ENCODE results near the gene LRRC49. TPM values are rescaled to one million over a fixed set of nuclear protein-coding genes. Genes with fewer than 3 reads are reported as not detected.
A peak's percentile ranks its signal among the peaks of the same experiment; 100 is the strongest.

The LRRC49 gene
- total RNA-seq, 1 donor, result 14.2 TPM

DNA sequence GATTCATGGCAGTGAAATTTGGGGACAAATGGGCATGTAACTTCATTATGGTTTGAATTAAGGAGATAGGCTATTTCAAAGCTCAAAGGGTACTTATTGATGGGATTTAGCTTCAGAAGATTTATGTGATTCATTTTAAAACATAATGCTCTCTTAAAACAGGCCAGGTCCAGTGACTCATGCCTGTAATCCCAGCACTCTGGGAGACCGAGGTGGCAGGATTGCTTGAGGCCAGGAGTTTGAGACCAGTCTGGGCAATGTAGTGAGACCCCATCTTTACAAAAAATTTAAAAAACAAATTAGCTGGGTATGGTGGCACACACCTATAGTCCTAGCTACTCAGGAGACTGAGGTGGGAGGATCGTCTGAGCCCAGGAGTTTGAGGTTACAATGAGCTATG is 11.8 kb upstream of the LRRC49 start:
- no peak overlapping the region for H3K4me3 ChIP-seq (ENCODE audit: low read depth, low read length)
- TF ChIP-seq, protein P1, sequence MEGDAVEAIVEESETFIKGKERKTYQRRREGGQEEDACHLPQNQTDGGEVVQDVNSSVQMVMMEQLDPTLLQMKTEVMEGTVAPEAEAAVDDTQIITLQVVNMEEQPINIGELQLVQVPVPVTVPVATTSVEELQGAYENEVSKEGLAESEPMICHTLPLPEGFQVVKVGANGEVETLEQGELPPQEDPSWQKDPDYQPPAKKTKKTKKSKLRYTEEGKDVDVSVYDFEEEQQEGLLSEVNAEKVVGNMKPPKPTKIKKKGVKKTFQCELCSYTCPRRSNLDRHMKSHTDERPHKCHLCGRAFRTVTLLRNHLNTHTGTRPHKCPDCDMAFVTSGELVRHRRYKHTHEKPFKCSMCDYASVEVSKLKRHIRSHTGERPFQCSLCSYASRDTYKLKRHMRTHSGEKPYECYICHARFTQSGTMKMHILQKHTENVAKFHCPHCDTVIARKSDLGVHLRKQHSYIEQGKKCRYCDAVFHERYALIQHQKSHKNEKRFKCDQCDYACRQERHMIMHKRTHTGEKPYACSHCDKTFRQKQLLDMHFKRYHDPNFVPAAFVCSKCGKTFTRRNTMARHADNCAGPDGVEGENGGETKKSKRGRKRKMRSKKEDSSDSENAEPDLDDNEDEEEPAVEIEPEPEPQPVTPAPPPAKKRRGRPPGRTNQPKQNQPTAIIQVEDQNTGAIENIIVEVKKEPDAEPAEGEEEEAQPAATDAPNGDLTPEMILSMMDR (IDR thresholded peaks at IDR 0.05; ENCODE audit: insufficient read depth, low read depth, low read length), result no peak
- DNase-seq (ENCODE audit: low read depth), result no peak

DNA sequence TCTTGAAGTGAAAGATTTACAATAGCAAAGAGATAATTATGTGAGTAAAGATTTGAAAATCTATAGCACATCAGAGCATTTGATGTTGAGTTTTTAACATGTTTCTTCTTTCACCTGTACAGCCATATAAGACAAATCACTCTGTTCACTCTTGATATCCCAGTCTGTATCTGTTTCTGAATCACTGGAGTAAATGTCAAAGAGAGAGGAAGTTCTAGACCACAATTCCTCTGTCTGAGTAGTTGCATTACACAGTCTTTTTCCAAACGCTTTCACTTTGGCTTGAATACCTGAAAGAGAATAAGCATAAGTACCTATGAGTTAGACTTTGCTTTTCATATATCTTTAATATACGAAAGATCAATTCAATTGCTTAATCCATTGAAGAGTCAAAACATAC is 10.3 kb upstream of the LRRC49 start:
- no peak for DNase-seq (ENCODE audit: low read depth)
- TF ChIP-seq, protein P1 (IDR thresholded peaks at IDR 0.05; ENCODE audit: insufficient read depth, low read depth, low read length), result no peak
- no peak overlapping the region for H3K4me3 ChIP-seq (ENCODE audit: low read depth, low read length)

DNA sequence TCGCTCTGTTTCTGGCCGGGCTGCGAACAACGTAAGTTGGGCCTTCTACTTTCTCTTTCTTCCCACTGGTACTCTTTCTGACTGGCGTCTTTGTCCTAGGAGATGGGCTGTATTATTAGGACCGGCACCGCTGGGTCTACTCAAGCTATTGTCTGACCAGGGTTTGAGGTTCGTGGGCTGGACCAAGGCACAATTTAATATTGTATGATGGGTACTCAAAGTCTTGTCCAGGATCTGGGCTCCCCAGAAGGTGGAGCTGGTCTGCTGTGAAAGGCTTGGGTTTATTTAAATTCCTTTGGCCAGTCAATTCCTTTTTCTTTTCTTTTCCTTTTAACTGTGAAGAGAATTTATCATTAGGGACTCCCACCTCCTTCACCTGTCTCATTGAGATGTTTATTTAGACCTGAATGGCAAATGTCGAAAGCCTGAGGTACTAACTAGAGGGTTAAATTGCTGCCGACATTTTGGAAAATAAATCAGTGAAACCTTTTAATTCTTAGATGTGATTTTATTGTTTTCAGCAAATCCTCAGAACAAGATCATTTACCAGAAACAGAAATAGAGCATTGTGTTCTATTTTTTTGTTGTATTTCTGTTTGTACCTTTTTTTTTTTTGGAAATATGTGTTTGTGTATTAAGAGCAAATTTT is 410 bp downstream of the LRRC49 start:
- DNase-seq (ENCODE audit: low read depth), result peak; percentile 68
- H3K4me3 ChIP-seq (ENCODE audit: low read depth, low read length), result peak overlapping the region; percentile 89
- TF ChIP-seq, protein P1 (IDR thresholded peaks at IDR 0.05; ENCODE audit: insufficient read depth, low read depth, low read length), result peak; percentile 56

DNA sequence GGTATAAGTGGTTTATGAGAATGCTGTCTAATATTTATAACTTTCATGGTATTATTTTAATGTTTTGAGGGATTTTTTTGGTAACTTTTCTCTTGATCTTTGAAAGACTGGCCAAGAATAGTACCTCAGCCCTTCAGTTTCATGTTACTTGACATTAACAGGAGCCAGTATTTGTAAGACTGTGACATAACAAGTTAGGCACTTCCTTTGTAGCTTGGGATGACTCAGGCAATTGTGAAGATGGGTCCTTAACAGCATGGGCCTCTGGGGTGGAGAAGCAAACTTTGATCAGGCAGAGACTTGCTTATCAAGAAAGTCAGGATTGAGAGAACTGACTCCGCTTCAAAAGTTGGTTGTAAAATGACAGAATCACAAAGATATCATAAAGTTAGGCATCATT is 9.5 kb downstream of the LRRC49 start:
- H3K4me3 ChIP-seq (ENCODE audit: low read depth, low read length), result no peak overlapping the region
- TF ChIP-seq, protein P1 (IDR thresholded peaks at IDR 0.05; ENCODE audit: insufficient read depth, low read depth, low read length), result no peak
- peak; percentile 76 for DNase-seq (ENCODE audit: low read depth)

GRCh38 chr15:70906842-70907241 is 14.2 kb downstream of the LRRC49 start:
- TF ChIP-seq, protein P1 (IDR thresholded peaks at IDR 0.05; ENCODE audit: insufficient read depth, low read depth, low read length), result no peak
- no peak overlapping the region for H3K4me3 ChIP-seq (ENCODE audit: low read depth, low read length)
- DNase-seq (ENCODE audit: low read depth), result no peak

DNA sequence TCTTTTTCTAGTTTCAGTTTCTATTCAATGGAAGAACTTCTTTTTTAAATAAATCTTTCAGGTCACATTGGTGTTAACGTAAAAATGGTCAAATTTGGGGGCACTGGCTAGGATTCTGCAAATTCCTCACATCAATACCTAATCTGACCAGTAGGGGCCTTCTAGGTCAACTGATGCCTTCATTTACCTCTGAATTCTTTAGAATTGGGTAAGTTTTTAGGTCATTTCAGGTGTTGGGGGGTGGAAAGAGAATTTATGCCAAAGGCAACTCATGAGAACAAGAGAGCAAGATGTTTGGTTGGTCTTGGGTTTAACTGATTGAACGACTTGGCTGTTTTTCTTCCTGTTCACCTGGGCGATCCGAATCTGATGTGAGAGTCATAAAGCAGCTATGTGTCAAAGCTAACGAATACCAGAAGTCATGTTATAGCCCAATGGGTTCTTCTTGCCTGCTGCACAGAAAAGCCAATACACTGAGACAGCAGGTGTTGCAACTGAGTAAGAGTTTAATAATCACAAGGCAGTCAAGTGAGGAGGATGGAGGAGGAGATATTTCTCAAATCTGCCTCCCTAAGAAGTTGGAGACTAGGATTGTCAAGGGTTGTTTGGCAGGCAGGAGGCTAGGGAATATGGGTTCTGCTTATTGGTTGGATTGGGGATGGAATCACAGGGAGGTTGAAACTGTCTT is 15.3 kb downstream of the LRRC49 start:
- TF ChIP-seq, protein P1 (IDR thresholded peaks at IDR 0.05; ENCODE audit: insufficient read depth, low read depth, low read length), result peak; percentile 31
- no peak overlapping the region for H3K4me3 ChIP-seq (ENCODE audit: low read depth, low read length)
- DNase-seq (ENCODE audit: low read depth), result no peak

Data from fibroblast of villous mesenchyme (primary cell).